ENCODE results near the gene TNKS2.

The TNKS2 gene

GRCh38 chr10:91761721-91762120 is 36.5 kb upstream of the TNKS2 start:
- H2AFZ ChIP-seq: no peak overlapping the region
- H3K9ac ChIP-seq: no peak overlapping the region
- H3K79me2 ChIP-seq: no peaks in the 10 kb centered on the region
- H3K4me2 ChIP-seq (ENCODE audit: low read length): no peak overlapping the region
- H3K9me3 ChIP-seq (ENCODE audit: control insufficient read depth, low read length): no peaks in the 10 kb centered on the region
- no peaks in the 10 kb centered on the region for H3K27me3 ChIP-seq (ENCODE audit: control insufficient read depth, insufficient read depth, low read length)
- H3K27ac ChIP-seq: no peak overlapping the region
- no peak for TF ChIP-seq CTCF (IDR thresholded peaks at IDR 0.05)
- H3K4me3 ChIP-seq (ENCODE audit: low read depth, low read length): no peak overlapping the region
- no peaks in the 10 kb centered on the region for H3K4me1 ChIP-seq
- H3K36me3 ChIP-seq (ENCODE audit: control insufficient read depth, insufficient read depth, low read length): no peaks in the 10 kb centered on the region

GRCh38 chr10:91762878-91763277 is 35.3 kb upstream of the TNKS2 start:
- Histone ChIP-seq H3K27me3 (ENCODE audit: control insufficient read depth, insufficient read depth, low read length) (no peaks in the 10 kb centered on the region), H3K36me3 (ENCODE audit: control insufficient read depth, insufficient read depth, low read length) (no peaks in the 10 kb centered on the region), H3K4me2 (ENCODE audit: low read length) (no peak overlapping the region), H3K9me3 (ENCODE audit: control insufficient read depth, low read length) (no peaks in the 10 kb centered on the region), H3K79me2 (no peaks in the 10 kb centered on the region), H3K4me3 (ENCODE audit: low read depth, low read length) (no peak overlapping the region), H3K9ac (no peak overlapping the region), H3K27ac (no peak overlapping the region), H2AFZ (no peak overlapping the region), H3K4me1 (no peaks in the 10 kb centered on the region)
- TF ChIP-seq CTCF (IDR thresholded peaks at IDR 0.05): no peak

- Histone ChIP-seq H3K27me3 (ENCODE audit: control insufficient read depth, insufficient read depth, low read length) (no peaks in the 10 kb centered on the region), H3K36me3 (ENCODE audit: control insufficient read depth, insufficient read depth, low read length) (no peaks in the 10 kb centered on the region), H3K9me3 (ENCODE audit: control insufficient read depth, low read length) (no peaks in the 10 kb centered on the region), H3K4me2 (ENCODE audit: low read length) (no peak overlapping the region), H3K27ac (no peak overlapping the region), H3K9ac (no peak overlapping the region), H2AFZ (no peak overlapping the region), H3K4me1 (no peaks in the 10 kb centered on the region), H3K79me2 (no peaks in the 10 kb centered on the region), H3K4me3 (ENCODE audit: low read depth, low read length) (no peak overlapping the region)
- TF ChIP-seq CTCF (IDR thresholded peaks at IDR 0.05): no peak
These were observed 31.6 kb upstream of the TNKS2 start for GRCh38 chr10:91766676-91767075.

- Histone ChIP-seq H3K4me3 (ENCODE audit: low read depth, low read length) (no peak overlapping the region), H3K9me3 (ENCODE audit: control insufficient read depth, low read length) (no peaks in the 10 kb centered on the region), H3K36me3 (ENCODE audit: control insufficient read depth, insufficient read depth, low read length) (no peaks in the 10 kb centered on the region), H2AFZ (no peak overlapping the region), H3K4me2 (ENCODE audit: low read length) (no peak overlapping the region), H3K9ac (no peak overlapping the region), H3K4me1 (no peaks in the 10 kb centered on the region), H3K27ac (no peak overlapping the region), H3K79me2 (no peaks in the 10 kb centered on the region), H3K27me3 (ENCODE audit: control insufficient read depth, insufficient read depth, low read length) (no peaks in the 10 kb centered on the region)
- TF ChIP-seq CTCF (IDR thresholded peaks at IDR 0.05): no peak
These were observed 30.1 kb upstream of the TNKS2 start for GRCh38 chr10:91768123-91768522.

GRCh38 chr10:91771907-91772306 is 26.3 kb upstream of the TNKS2 start:
- Histone ChIP-seq H3K36me3 (ENCODE audit: control insufficient read depth, insufficient read depth, low read length) (no peaks in the 10 kb centered on the region), H3K9ac (no peak overlapping the region), H2AFZ (no peak overlapping the region), H3K4me2 (ENCODE audit: low read length) (no peak overlapping the region), H3K79me2 (no peaks in the 10 kb centered on the region), H3K27me3 (ENCODE audit: control insufficient read depth, insufficient read depth, low read length) (no peaks in the 10 kb centered on the region), H3K4me3 (ENCODE audit: low read depth, low read length) (no peak overlapping the region), H3K27ac (no peak overlapping the region), H3K4me1 (no peaks in the 10 kb centered on the region), H3K9me3 (ENCODE audit: control insufficient read depth, low read length) (no peaks in the 10 kb centered on the region)
- no peak for TF ChIP-seq CTCF (IDR thresholded peaks at IDR 0.05)
